Measurements from ENCODE around the gene FPR2.
"Not testable (repeated sequence)": the region's sequence is repeated elsewhere in the genome, so short reads cannot be mapped to it uniquely, and the experiment has no call there.

The FPR2 gene

GRCh38 chr19:51784922-51785690 is 24.1 kb downstream of the FPR2 start:
- no peak for DNase-seq

- DNase-seq, result no peak
Observed at GRCh38 chr19:51786646-51787494, 25.9 kb downstream of the FPR2 start.

DNA sequence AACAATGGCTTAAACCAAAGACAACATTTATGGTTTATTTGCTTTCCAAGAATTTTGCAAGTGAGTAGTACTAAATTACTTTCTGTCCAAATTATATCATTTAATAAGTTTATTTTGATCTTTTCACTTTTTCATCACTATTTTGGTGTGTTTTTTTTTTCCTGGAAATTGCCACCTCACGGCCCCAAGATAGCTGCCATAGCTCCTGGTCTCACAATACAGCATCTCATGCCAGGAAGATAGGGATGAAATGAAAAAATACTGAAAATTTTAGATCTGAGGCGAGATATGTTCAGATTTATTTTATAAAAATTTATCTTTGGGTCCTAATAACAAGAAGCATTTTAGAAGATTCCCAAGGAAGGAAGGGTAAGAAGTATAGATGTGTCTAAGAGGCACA is 27.0 kb downstream of the FPR2 start:
- no peak for DNase-seq

DNA sequence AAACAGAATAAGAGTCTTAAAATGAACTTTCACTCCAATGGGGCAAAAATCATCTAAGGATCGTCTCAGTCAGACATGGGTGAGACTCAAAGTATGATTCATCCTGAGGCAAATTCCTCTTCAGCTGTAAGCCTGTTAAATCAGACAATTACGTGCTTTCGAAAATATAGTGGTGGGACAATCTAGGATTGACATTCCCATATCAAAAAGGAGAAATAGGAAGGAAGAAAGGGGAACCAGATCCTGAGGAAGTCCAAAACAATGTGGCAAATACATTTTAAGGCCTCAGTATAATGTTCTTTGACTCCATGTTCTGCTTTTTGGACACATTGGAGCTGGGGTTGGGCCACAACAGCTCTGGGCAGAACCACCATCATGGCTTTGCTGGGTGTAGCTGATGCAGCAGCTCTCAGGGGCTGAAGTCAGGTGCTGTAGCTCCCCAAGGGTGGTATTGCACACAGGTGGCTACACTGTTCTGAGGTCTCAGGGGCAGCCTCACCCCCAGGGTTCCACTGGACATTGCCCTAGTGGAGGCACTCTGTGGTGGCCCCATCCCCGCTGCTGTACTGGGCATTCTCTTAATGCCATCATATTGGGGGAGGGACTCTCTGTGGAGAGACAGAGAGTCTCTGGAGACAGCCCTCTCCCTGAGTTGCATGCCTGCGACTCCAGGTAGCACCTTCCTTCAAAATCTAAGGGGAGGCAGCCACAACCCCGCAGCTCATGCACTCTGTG is 28.2 kb downstream of the FPR2 start:
- DNase-seq, result no peak

DNA sequence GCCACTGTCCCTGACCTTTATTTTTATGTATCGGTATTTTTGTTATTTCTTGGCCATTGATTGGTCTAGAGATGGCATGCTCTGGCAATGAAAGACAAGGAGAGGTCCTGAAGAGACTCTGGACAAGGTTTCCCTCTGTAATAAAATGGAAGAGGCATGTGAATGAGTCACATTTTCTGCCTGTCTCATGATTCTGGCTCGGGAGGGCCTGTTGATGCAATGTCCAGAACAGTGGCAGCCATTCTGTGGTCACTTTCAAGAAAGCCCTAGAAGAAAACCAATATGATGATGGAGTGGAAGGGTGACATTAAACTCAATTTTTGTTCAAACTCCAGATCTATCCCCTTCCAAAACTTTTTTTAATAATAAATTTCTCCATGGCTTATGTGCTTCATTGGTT is 32.0 kb downstream of the FPR2 start:
- no peak for DNase-seq

DNA sequence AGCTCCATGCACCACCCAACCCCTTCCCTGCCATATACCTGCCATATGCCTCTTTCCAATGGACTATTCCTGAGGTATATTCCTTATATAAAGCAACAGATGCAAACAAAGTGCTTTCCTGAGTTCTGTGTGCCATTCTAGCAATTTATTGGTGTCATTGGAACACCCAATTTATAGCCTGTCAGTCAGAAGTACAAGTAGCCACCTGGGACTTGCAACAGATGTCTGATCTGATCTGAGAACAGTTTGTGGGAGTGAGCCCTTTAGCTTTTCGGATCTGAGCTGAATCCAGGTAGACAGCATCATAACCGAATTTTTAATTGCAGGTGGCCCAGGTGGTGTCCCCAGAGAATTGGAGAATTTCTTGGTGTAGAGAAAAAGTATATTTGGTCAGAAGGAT is 33.0 kb downstream of the FPR2 start:
- DNase-seq, result no peak

- no peak for DNase-seq
Observed at GRCh38 chr19:51794885-51795490, 34.0 kb downstream of the FPR2 start, which contains the start of gene FPR3. TSS of gene FPR3 (plus strand) at chr19:51795157. CDS start at chr19:51823749, 28,592 bp downstream.

GRCh38 chr19:51796195-51796679 is 35.3 kb downstream of the FPR2 start:
- no peak for DNase-seq

DNA sequence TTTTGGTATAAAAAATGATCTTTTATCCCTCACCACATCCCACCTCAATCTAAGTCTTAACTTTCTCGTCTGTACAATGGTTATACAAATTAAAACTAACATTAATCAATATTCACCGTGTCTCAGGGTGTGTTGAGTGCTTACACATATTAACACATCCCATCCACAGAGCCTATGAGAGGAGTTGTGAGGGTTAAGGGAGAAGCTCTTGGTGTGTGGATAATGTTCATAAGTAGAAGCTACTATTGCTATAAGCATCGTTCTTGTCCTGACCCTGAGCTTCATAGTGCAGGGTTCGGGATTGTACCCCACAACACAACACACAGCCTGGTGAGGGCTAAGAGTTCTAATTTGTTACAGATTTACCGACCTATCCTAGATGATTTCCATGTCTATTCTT is 36.5 kb downstream of the FPR2 start:
- DNase-seq, result no peak

DNA sequence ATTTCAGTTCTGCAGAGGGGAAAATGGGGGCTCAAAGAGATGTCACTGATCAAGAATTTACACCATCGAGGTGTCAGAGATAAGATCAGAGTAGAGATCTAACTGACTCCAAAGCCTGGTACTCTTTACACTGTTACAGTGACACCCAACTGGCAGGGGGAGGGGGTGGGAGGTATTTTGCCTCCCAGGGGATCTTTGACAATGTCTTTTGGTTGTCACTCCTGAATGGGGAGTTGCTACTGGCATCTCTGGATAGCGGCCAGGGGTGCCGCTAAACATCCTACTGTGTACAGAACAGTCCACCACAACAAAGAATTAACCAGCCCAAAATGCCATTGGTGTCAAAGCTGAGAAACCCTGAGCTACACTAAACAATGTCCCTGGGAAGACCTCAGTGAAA is 37.1 kb downstream of the FPR2 start:
- DNase-seq, result no peak

DNA sequence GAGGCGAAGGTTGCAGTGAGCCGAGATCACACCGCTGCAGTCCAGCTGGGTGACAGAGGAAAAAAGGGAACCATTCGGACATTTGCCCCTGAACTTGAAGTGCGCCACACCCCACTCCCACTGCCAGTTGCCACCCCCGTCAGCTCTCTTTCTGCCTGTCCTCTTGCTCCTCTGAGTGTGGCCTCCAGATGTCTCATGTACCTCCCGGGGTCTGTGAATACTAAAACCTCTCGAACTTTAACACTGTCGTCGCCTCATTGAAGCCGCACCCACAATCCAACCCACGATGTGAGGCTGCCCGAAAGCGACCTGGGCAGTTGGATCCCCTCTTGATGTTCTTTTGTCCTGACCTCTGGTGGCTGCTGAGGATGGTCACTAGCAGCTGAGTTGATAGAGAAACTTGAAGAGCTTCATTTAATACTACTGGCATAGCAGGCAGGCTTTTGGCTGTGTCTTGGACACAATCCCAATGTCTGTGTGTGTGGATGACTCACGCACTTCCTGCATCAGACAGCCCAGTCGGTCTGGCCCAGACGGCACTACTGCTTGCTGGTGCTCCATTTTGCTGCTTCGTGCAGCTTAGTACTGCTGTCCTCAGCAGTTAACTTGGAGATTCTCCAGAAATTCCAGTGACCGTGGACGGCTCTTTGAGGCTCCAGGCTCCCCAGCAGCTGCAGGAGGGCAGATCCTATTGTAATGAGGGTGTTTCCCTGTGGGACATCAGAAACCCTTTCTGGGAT is 38.2 kb downstream of the FPR2 start:
- DNase-seq, result no peak

DNA sequence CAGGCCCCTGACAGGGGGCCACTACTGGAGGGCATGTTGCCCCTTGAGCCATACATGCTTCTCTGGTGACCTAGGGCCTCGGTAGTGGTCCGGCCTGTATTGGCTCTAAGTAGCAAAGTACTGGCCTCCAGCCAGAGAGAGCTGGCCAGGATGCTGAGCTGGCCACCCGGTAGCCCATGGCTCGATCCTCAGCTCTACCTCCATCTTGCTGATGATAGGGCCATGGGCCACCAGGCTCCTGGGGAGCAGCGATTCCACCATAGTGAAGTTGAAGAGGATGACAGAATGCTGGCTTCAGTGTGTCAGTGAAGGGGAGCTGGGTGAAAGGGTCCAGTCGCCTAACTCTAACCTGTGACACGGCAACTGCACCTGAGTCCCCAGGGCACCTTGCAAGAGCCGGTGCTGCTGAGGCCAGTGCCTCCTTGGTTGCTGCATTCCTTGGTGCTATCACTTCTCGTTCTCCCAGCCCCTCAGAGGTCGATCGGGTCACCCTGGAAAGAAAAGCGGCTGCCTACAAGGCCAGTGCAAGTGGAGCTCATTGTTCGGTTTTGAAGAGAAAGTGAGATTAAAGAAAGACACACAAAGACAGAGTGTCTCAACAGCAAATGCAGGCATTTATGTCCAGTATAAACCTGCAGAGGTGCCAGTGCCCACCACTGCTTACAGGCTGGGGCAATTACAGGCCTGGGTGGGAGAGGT is 38.9 kb downstream of the FPR2 start:
- DNase-seq, result no peak

- no peak for DNase-seq
Observed at GRCh38 chr19:51800473-51801244, 39.7 kb downstream of the FPR2 start.

GRCh38 chr19:51802775-51803174 is 41.8 kb downstream of the FPR2 start:
- DNase-seq, result no peak

GRCh38 chr19:51803519-51803918 is 42.5 kb downstream of the FPR2 start:
- DNase-seq, result no peak

GRCh38 chr19:51803967-51804366 is 43.0 kb downstream of the FPR2 start:
- DNase-seq, result no peak

GRCh38 chr19:51804789-51805188 is 43.8 kb downstream of the FPR2 start:
- DNase-seq, result not testable (repeated sequence)

GRCh38 chr19:51805396-51805795 is 44.4 kb downstream of the FPR2 start:
- not testable (repeated sequence) for DNase-seq

DNA sequence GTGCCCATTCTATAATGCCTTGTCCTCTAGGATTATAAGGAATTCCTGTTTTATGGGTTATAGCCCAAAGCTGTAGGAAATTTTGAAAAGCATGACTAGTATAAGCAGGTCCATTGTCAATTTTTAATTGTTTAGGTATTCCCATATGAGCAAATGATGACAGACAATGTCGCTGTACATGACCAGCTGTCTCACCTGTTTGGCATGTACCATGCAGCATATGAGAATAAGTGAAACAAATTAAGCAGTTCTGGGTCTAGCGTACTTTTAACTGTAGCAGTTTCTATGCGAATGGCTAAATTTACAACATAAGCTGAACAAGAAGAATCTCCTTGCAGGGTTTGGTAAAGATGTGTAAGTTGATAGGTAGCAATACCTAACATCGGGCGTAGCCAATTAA is 45.6 kb downstream of the FPR2 start:
- DNase-seq, result not testable (repeated sequence)

- DNase-seq, result no peak
Observed at GRCh38 chr19:51807111-51807701, 46.2 kb downstream of the FPR2 start.
